ENCODE data around the gene SMIM41. TPM values are rescaled to one million over a fixed set of nuclear protein-coding genes. Genes with fewer than 3 reads are reported as not detected.

Gene SMIM41
- total and polyA plus RNA-seq, 2 donors from 2014 or later, result 0.31 TPM; not detected in 1

GRCh38 chr12:52083638-52083996 lies 4.1 kb downstream of the SMIM41 start:
- Histone ChIP-seq H3K27ac (ENCODE audit: low read depth in 2 of 2, low read length in 2 of 2) (no peak overlapping the region), H3K4me3 (ENCODE audit: low read length in 3 of 3) (no peak overlapping the region), H3K4me1 (ENCODE audit: control insufficient read depth in 2 of 3, insufficient read depth in 2 of 3, low read depth in 1 of 3, low read length in 3 of 3) (peaks cover 0 to 20% (median 7%) of the 10 kb centered on the region in 3 donors), H3K9me3 (ENCODE audit: control insufficient read depth in 2 of 3, insufficient read depth in 1 of 3, low read length in 3 of 3) (no peaks in the 10 kb centered on the region), H3K9ac (ENCODE audit: low read length in 3 of 3) (no peak overlapping the region), H3K36me3 (ENCODE audit: control insufficient read depth in 2 of 3, insufficient read depth in 3 of 3, low read length in 3 of 3) (no peaks in the 10 kb centered on the region), H3K27me3 (ENCODE audit: control insufficient read depth, insufficient read depth, low read length) (no peaks in the 10 kb centered on the region)
- intact Hi-C loops (cut with DNase I), result no loop called here
- TF ChIP-seq, protein P1, sequence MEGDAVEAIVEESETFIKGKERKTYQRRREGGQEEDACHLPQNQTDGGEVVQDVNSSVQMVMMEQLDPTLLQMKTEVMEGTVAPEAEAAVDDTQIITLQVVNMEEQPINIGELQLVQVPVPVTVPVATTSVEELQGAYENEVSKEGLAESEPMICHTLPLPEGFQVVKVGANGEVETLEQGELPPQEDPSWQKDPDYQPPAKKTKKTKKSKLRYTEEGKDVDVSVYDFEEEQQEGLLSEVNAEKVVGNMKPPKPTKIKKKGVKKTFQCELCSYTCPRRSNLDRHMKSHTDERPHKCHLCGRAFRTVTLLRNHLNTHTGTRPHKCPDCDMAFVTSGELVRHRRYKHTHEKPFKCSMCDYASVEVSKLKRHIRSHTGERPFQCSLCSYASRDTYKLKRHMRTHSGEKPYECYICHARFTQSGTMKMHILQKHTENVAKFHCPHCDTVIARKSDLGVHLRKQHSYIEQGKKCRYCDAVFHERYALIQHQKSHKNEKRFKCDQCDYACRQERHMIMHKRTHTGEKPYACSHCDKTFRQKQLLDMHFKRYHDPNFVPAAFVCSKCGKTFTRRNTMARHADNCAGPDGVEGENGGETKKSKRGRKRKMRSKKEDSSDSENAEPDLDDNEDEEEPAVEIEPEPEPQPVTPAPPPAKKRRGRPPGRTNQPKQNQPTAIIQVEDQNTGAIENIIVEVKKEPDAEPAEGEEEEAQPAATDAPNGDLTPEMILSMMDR (IDR thresholded peaks at IDR 0.05; ENCODE audit: borderline replicate concordance, extremely low read depth, insufficient read depth), result no peak
- DNase-seq, result no peak
- no peak for FAIRE-seq

DNA sequence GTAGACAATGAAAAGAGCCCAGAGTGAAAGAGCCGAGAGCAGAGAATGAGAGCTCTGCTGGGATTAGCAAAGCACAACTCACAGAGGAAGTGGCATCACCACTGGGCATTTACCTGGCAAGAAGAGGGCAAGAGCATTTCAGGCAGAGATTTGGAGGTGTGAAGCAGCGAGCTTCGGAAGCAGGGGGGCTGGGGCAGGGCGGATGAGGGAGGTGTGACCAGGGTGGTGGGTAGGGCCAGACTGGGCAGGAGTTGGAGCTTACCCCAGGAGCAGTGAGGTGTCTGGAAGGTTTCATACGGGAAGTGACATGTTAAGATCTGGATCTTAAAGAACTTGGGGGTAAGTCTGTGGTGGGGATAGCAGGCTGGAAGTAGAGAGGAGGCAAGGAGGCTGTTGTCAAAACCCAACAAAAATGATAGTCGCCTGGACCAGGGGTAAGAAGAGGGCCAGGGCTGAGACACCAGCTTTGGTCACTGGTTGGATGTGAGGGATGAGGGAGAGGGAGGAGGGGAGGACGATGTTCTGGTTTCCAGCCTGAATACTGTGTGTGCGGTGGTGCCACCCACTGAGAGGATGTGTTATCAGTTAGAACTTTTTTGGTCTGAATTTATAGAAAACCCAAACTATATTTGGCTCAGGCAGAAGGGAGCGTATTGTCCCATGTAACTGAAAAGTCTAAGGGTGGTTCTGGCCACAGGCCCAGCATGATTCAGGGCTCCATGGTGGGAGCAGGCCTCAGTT lies 5.2 kb downstream of the SMIM41 start:
- Histone ChIP-seq H3K36me3 (ENCODE audit: control insufficient read depth in 2 of 3, insufficient read depth in 3 of 3, low read length in 3 of 3) (no peaks in the 10 kb centered on the region), H3K4me1 (ENCODE audit: control insufficient read depth in 2 of 3, insufficient read depth in 2 of 3, low read depth in 1 of 3, low read length in 3 of 3) (peaks cover 0 to 20% (median 7%) of the 10 kb centered on the region in 3 donors), H3K4me3 (ENCODE audit: low read length in 3 of 3) (no peak overlapping the region), H3K27ac (ENCODE audit: low read depth in 2 of 2, low read length in 2 of 2) (no peak overlapping the region), H3K27me3 (ENCODE audit: control insufficient read depth, insufficient read depth, low read length) (no peaks in the 10 kb centered on the region), H3K9me3 (ENCODE audit: control insufficient read depth in 2 of 3, insufficient read depth in 1 of 3, low read length in 3 of 3) (no peaks in the 10 kb centered on the region), H3K9ac (ENCODE audit: low read length in 3 of 3) (no peak overlapping the region)
- DNase-seq (peak in 1 of 5 donors; percentile 32), FAIRE-seq (no peak)
- intact Hi-C loops (cut with DNase I), result no loop called here
- TF ChIP-seq, protein P1 (IDR thresholded peaks at IDR 0.05; ENCODE audit: borderline replicate concordance, extremely low read depth, insufficient read depth), result no peak

DNA sequence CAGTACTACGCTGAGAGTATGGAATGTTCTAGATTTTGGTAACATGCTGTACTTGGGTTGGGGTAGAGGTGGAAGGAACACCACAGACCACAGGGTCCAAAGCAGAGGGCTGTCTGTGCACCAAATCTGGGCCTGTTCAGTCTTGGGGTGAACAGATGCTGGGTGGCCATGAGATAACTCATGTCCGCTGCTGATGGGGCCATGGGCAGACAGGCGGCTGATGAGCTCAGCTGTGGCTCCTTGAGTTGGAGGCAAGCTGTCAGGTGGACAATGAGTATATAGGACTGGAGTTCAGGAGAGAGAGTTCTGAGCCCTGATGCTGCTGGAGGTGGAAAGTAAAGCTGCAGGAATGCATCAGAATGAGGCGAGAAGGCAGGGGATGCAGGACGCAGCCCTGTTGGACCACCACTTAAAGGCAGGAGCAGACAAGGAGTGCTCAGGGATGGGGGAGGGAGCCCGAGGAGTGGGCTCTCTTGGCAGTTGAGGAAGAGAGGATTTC lies 6.2 kb downstream of the SMIM41 start:
- Histone ChIP-seq H3K4me3 (ENCODE audit: low read length in 3 of 3) (no peak overlapping the region), H3K27me3 (ENCODE audit: control insufficient read depth, insufficient read depth, low read length) (no peaks in the 10 kb centered on the region), H3K36me3 (ENCODE audit: control insufficient read depth in 2 of 3, insufficient read depth in 3 of 3, low read length in 3 of 3) (no peaks in the 10 kb centered on the region), H3K27ac (ENCODE audit: low read depth in 2 of 2, low read length in 2 of 2) (no peak overlapping the region), H3K4me1 (ENCODE audit: control insufficient read depth in 2 of 3, insufficient read depth in 2 of 3, low read depth in 1 of 3, low read length in 3 of 3) (peaks cover 0 to 18% (median 7%) of the 10 kb centered on the region in 3 donors), H3K9me3 (ENCODE audit: control insufficient read depth in 2 of 3, insufficient read depth in 1 of 3, low read length in 3 of 3) (no peaks in the 10 kb centered on the region), H3K9ac (ENCODE audit: low read length in 3 of 3) (no peak overlapping the region)
- TF ChIP-seq, protein P1 (IDR thresholded peaks at IDR 0.05; ENCODE audit: borderline replicate concordance, extremely low read depth, insufficient read depth), result no peak
- intact Hi-C loops (cut with DNase I), result no loop called here
- FAIRE-seq (no peak), DNase-seq (peak in 1 of 5 donors; percentile 37)
